Activated naive CD4-positive, alpha-beta T cell (primary cell): ENCODE results near the gene UFL1.

Experiments used
- DNase-seq, 4 experiments: peaks; one replicate each; lab custom pipeline; 2025; lab: John Stamatoyannopoulos, UW

UFL1 gene

GRCh38 chr6:96575359-96575758, 53.8 kb downstream of the UFL1 start:
- no peak for DNase-seq

GRCh38 chr6:96576221-96576620, 54.6 kb downstream of the UFL1 start:
- DNase-seq = no peak

DNA sequence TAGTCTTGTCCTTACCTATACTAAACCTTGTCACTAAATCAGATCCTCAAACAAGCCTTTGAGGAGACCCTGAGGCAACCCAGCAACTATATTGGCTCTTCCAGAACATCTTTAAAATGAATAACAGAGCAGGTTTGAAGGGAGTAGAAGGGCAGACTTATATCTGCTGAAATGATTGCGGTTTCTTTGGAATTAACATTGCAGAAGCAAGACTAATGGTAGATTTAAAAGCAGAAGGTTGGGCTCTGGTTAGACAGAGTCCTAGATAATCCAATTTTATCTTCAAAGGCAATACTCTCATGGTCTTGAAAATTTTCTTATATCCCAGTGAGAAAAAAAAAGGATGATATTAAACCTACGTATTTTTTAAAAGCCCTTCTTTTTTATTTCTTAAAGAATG, 60.4 kb downstream of the UFL1 start:
- DNase-seq = no peak

GRCh38 chr6:96582436-96582835, 60.8 kb downstream of the UFL1 start:
- DNase-seq = no peak

DNA sequence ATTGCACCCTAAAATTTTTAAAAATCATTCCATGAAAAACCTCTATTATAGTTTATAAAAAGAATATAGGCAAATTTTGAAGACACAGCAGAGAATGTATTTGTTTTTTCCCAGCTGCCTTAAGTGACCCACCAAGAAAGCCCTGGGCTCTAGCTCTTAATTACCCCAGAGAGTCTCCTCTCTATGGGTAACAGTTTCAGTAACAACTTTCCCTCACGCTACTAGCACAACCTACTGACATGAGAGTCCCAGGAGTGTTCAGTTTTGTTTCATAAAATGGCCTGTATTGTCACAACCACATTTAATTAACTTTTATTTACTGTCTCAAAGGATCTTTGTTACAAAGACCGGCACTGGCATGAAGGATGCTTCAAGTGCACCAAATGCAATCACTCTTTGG, 82.8 kb downstream of the UFL1 start:
- DNase-seq = no peak
